NCI-H128 (cell line): ENCODE results near the gene CHDH.

ENCODE experiments used
- DNase-seq: peaks from one replicate; lab custom pipeline; 2025; ENCODE audit not compliant: unreplicated experiment; lab: John Stamatoyannopoulos, UW

CHDH gene

GRCh38 chr3:53826048-53826447 lies 20.2 kb downstream of the CHDH start:
- no peak for DNase-seq

GRCh38 chr3:53824795-53825194 lies 21.4 kb downstream of the CHDH start:
- DNase-seq, result no peak

- DNase-seq, result no peak
These were observed 22.1 kb downstream of the CHDH start for GRCh38 chr3:53823956-53824657.

GRCh38 chr3:53823026-53823955 lies 22.9 kb downstream of the CHDH start:
- no peak for DNase-seq

DNA sequence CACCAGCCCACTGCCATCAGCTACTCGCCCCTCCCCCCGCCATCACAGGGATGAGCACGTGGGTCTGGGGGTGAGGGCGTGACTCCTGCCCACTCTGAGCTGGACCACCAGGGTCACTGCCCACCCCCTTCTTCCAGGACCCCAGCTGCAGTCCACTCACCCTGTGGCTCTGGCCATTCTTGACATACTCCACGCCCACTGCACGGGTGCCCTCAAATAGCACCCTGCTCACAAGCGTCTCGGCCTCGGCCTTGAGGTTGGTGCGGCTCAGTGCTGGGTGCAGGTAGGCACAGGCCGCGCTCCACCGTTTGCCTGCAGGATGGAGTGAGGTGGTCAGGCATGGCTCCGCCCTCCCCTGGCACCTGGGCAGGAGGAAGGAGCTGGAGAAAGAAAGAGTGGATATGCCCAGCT lies 23.9 kb downstream of the CHDH start:
- no peak for DNase-seq

GRCh38 chr3:53821631-53822121 lies 24.5 kb downstream of the CHDH start:
- no peak for DNase-seq

DNA sequence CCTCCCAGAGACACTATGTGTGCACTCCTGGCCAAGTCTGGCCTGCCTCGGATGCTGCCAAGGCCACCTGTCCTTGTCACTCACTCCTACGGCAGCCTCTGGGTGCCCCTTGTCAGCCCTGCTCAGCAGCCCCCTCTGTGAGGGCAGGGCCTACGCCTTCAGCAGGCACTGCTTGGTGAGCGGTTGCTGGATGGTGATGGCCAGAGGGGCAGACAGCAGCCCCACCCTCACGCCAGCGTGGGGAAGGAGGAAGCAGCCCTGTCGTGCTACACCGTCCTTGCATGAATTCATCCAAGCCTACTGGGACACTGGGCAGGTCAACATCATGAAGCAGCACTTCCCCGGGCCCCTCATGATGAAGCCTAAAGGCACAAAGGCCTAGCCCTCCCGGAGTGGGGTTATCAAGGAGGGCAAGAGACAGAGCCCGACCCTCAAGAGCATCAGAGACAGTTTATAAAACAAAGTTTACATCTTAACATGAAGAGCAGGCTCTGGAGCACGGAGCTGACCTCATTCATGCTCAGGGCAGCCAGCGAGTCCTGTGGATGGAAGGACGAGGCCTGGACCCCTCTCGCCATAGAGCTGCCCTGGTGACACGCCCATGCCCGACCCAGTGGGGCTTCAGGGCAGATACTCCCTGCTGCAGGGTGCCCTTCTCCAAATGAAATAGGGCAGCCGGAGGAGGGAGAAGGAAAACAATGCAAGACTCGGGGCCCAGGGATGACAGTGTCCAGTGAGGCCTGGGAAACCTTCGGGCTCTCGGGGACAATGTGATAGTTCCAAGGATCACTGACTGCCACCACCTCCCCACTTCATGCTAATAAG lies 25.3 kb downstream of the CHDH start:
- no peak for DNase-seq

DNA sequence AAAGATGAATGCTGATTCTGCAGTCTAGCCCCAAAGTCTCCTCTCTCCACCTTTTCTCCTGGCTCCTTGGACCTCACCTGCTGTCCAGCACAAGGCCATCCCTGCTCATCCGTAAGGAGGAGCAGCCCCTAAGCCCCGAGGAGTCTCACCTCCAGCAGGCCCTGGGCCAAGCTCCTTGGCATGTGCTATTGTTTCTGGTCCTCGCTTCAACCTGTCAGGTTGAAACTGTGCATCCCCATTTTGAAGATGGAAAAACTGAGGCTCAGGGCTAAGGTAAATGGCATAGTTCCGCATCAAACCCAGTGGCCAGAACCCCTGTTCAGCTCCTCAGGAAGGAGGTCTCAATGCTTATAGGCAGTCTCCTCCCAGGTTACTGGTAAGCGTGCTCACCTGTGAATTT lies 26.1 kb downstream of the CHDH start:
- DNase-seq, result no peak

DNA sequence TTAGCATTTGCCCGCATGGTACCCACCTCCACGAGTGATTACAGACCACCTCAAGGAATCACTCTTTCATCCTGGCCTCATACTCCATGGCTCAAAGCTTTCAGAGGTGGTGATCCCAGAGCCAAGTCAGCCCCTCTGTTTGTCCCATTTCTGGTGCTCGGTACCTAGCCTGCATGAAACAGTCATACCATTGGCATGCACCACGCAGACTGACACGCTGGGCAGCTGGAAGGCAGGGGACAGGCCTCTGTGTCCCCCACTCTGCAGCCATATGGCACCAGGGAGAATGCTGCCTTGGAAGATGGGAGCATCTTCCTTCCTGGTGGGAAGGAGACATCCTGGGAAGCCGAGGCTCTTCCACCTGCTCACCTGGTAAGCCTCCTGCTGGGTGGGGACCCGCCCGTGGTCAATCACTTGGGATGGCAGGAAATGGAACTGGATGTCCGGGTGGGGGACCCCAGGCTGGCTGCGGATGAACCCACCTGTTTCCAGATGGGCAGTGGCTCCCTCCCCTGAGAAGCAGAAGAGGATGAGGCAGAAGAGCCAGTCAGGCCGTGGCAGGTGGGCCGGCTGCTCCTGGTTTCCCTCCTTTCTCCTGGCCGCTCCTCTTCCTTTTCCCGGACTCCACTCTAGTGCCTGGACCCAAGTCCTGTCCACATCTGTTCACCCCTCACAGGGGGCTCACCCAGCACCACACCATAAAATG lies 26.9 kb downstream of the CHDH start:
- DNase-seq, result no peak

GRCh38 chr3:53818221-53819162 lies 27.7 kb downstream of the CHDH start:
- DNase-seq, result no peak

- no peak for DNase-seq
These were observed 28.4 kb downstream of the CHDH start for GRCh38 chr3:53817809-53818208.

DNA sequence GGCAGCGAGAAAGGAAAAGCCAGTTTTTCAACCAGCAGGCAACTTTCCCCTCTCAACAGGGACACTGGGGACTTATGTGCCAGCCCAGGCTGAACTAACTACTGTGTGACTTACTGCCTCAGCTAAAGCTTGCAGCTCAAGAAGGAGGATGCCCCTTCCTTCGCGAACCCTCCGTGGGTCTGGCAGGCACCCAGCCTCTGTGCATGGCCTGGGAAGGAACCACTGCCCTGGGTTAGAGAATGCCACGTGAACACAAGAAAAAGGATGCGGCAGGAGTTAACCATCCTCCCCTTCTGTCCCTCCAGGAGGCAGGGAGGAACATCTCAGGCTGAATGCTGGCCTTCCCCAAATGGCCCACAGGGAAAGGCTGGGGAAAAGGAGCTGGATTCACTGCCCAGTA lies 29.0 kb downstream of the CHDH start:
- DNase-seq, result no peak

DNA sequence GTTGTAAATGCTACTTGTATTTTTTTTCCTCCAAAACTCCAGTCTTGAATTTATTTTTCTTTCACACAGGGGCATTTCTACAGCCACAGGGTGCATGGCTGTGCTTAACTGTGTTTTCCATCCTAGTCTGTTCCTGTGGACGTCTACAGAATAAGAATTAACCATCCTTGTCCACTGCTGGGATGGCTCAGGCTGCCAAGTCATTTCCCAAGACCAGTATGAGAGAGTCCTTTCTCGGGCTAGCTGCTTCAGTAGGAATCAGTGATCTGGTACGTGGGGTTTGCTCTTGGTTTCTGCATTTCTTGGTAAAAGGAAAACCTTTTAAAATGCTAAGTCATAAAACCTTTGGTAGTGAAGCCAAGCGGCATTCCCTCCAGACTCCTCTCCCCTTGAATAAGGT lies 29.8 kb downstream of the CHDH start:
- no peak for DNase-seq

DNA sequence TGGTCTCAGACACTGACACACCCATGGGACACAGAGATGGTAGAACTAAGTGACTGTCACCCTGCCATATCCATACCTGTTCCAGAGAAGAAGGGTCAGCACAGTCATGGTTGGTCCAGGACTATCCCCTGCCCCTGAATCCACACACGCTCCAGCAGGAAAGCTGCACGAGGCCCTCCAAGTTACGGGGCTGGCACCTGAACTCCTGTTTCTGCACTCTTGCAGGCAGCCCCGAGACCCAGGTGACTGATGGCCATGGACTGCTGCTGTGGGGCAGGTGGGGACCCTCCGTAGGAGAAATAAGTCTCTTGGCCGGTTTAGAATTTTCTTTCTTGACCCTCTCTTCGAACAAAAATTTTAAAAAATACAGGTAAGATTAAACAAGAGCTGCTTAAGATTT lies 30.6 kb downstream of the CHDH start:
- no peak for DNase-seq

GRCh38 chr3:53815067-53815466 lies 31.2 kb downstream of the CHDH start:
- DNase-seq, result no peak

GRCh38 chr3:53813876-53814275 lies 32.3 kb downstream of the CHDH start:
- no peak for DNase-seq

DNA sequence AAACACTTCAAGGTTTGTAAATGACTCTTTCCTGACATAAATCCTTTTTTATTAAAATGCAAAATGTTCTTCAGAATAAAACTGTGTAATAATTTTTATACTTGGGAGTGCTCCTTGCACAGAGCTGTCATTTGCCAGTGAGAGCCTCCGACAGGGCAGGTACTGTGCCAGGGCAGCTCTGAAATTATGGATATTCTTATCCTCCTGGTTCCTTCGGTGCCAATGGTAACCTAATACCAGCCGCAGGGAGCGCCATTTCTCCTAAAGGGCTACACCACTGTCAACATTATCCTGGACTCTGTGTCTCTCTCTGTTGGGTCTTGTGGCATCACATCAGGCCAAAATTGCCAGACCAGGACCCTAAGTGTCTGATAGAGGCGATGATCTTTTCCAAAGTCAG lies 33.0 kb downstream of the CHDH start:
- DNase-seq, result no peak

- no peak for DNase-seq
These were observed 33.8 kb downstream of the CHDH start for GRCh38 chr3:53812434-53812833.

DNA sequence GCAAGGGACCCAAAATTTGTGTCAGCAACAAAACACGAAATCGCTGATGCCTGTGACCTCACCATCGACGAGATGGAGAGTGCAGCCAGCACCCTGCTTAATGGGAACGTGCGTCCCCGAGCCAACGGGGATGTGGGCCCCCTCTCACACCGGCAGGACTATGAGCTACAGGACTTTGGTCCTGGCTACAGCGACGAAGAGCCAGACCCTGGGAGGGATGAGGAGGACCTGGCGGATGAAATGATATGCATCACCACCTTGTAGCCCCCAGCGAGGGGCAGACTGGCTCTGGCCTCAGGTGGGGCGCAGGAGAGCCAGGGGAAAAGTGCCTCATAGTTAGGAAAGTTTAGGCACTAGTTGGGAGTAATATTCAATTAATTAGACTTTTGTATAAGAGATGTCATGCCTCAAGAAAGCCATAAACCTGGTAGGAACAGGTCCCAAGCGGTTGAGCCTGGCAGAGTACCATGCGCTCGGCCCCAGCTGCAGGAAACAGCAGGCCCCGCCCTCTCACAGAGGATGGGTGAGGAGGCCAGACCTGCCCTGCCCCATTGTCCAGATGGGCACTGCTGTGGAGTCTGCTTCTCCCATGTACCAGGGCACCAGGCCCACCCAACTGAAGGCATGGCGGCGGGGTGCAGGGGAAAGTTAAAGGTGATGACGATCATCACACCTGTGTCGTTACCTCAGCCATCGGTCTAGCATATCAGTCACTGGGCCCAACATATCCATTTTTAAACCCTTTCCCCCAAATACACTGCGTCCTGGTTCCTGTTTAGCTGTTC lies 34.9 kb downstream of the CHDH start:
- no peak for DNase-seq
